M059J (cell line): ENCODE data around the gene MRPL18. TPM values are rescaled to one million over a fixed set of nuclear protein-coding genes. Genes with fewer than 3 reads are reported as not detected.

ENCODE experiments used
- DNase-seq: peaks from one replicate; pipeline ENCODE4 v3.0.0-alpha.2; 2012; ENCODE audit warnings: low read depth
- total RNA-seq: library from RNA; depleted of rRNA; stranded (reverse); fragments of >200 nt; shearing (Covaris generic); gene quantifications from 2 replicates; pipeline ENCODE4 v1.2.3, GENCODE V29; 2014; rRNA removed

The MRPL18 gene
- total RNA-seq, 1 experiment from 2014 or later: 241 TPM

GRCh38 chr6:159842035-159842434 lies 51.8 kb downstream of the MRPL18 start:
- peak; percentile 41 for DNase-seq

GRCh38 chr6:159844737-159845645 lies 54.7 kb downstream of the MRPL18 start:
- DNase-seq: no peak

Other genes starting within 250 kb of the MRPL18 start
- 73.2 and 108 TPM in 2 replicates for gene SOD2, start 97.2 kb upstream of the MRPL18 start, total RNA-seq
- gene WTAP, start 63.0 kb upstream of the MRPL18 start, total RNA-seq: 79.6 and 106 TPM in 2 replicates
- 49.6 and 75.8 TPM in 2 replicates for gene ACAT2, start 28.4 kb upstream of the MRPL18 start, total RNA-seq
- 264 and 310 TPM in 2 replicates for gene TCP1, start 865 bp upstream of the MRPL18 start, total RNA-seq
- gene PNLDC1, start 9.8 kb downstream of the MRPL18 start, total RNA-seq: not detected in 2 replicates
- gene MAS1, start 100.5 kb downstream of the MRPL18 start, total RNA-seq: not detected in 2 replicates
- 41.4 and 67.8 TPM in 2 replicates for gene IGF2R, start 178.6 kb downstream of the MRPL18 start, total RNA-seq